Neutrophil (primary cell): ENCODE measurements around the gene SNUPN.

Experiments
- H3K27ac ChIP-seq: fragments of 200-600 bp; sonication (generic); 2 replicates; pipeline ENCODE4 v1.5.1; 2016; ENCODE audit warnings: mild to moderate bottlenecking, moderate library complexity
- H3K27me3 ChIP-seq: fragments of 200-600 bp; sonication (generic); 2 replicates; pipeline ENCODE4 v1.6.0; 2016; ENCODE audit warnings: mild to moderate bottlenecking
- H3K36me3 ChIP-seq: fragments of 200-600 bp; sonication (generic); 2 replicates; pipeline ENCODE4 v1.5.1; 2017
- H3K4me1 ChIP-seq, 2 experiments: fragments of 200-600 bp in 1 of 2; sonication (generic) in 1 of 2; 1 replicate in 1 of 2; 2 replicates in 1 of 2; pipeline versions ENCODE4 v1.5.1 to v1.6.1; 2013 to 2016; ENCODE audit warnings: low read depth in 1 of 2, low read length in 1 of 2, mild to moderate bottlenecking in 1 of 2, moderate library complexity in 1 of 2; ENCODE audit not compliant: control insufficient read depth in 1 of 2, insufficient read depth in 1 of 2
- H3K4me3 ChIP-seq, 2 experiments: fragments of 200-600 bp in 1 of 2; sonication (generic) in 1 of 2; 1 replicate in 1 of 2; 2 replicates in 1 of 2; pipeline ENCODE4 v1.5.1; 2013 to 2016; ENCODE audit warnings: low read depth in 1 of 2, low read length in 1 of 2, mild to moderate bottlenecking in 1 of 2, moderate library complexity in 1 of 2
- H3K9me3 ChIP-seq: fragments of 200-600 bp; sonication (generic); 2 replicates; pipeline ENCODE4 v1.5.1; 2016
- TF ChIP-seq, protein P1 (sequence below): fragments of 200-600 bp; sonication (generic); IDR thresholded peaks from 2 replicates; pipeline ENCODE4 v1.5.1; 2016; ENCODE audit warnings: antibody characterized with exemption

Gene SNUPN

GRCh38 chr15:75597667-75598341 lies 27.7 kb downstream of the SNUPN start:
- TF ChIP-seq, protein P1, sequence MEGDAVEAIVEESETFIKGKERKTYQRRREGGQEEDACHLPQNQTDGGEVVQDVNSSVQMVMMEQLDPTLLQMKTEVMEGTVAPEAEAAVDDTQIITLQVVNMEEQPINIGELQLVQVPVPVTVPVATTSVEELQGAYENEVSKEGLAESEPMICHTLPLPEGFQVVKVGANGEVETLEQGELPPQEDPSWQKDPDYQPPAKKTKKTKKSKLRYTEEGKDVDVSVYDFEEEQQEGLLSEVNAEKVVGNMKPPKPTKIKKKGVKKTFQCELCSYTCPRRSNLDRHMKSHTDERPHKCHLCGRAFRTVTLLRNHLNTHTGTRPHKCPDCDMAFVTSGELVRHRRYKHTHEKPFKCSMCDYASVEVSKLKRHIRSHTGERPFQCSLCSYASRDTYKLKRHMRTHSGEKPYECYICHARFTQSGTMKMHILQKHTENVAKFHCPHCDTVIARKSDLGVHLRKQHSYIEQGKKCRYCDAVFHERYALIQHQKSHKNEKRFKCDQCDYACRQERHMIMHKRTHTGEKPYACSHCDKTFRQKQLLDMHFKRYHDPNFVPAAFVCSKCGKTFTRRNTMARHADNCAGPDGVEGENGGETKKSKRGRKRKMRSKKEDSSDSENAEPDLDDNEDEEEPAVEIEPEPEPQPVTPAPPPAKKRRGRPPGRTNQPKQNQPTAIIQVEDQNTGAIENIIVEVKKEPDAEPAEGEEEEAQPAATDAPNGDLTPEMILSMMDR: no peak
- H3K27me3 ChIP-seq: no peaks in the 10 kb centered on the region
- H3K9me3 ChIP-seq: no peaks in the 10 kb centered on the region
- no peak overlapping the region for H3K27ac ChIP-seq
- peaks cover 54% of the 10 kb centered on the region for H3K36me3 ChIP-seq
- no peaks in the 10 kb centered on the region for H3K4me1 ChIP-seq
- no peak overlapping the region for H3K4me3 ChIP-seq

DNA sequence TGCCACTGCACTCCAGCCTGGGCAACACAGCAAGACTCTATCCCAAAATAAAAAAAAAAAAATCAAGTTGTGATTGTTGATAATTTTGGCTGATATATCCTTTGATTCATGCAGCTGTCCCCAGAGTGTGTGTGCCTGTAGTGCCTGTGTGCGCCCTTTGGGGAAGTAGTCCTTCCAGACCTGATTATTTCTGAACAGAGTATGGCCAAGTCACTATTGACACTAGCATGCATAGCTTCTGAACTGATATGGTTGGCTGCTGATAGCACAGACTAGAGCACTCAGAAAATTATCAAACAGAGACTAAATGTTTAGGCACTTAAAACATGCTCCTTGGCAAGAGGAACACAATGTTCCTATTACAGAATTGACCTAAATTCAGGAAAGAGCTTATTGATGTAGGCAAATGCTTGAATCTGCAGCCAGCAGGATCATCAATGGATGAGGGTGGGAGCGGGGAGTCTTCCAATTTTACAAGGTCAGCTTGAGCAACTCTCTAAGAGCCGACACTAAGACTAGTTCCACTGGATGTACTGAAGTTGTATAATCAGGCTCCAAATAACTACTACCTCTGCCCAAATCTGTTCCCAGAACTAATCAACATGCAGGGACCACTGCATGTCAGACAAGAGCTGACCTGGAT lies 28.7 kb downstream of the SNUPN start:
- H3K27me3 ChIP-seq: no peaks in the 10 kb centered on the region
- TF ChIP-seq, protein P1: no peak
- H3K9me3 ChIP-seq: no peaks in the 10 kb centered on the region
- peaks cover 54% of the 10 kb centered on the region for H3K36me3 ChIP-seq
- H3K4me3 ChIP-seq: no peak overlapping the region
- no peaks in the 10 kb centered on the region for H3K4me1 ChIP-seq
- H3K27ac ChIP-seq: no peak overlapping the region

GRCh38 chr15:75594276-75594675 lies 31.2 kb downstream of the SNUPN start:
- Histone ChIP-seq H3K36me3 (peaks cover 35% of the 10 kb centered on the region), H3K9me3 (no peaks in the 10 kb centered on the region), H3K27me3 (no peaks in the 10 kb centered on the region)

GRCh38 chr15:75591655-75592364 lies 33.7 kb downstream of the SNUPN start:
- H3K27me3 ChIP-seq: no peaks in the 10 kb centered on the region
- H3K36me3 ChIP-seq: peaks cover 21% of the 10 kb centered on the region
- H3K27ac ChIP-seq: no peak overlapping the region
- no peaks in the 10 kb centered on the region for H3K9me3 ChIP-seq
- no peaks in the 10 kb centered on the region for H3K4me1 ChIP-seq
- H3K4me3 ChIP-seq: no peak overlapping the region
- TF ChIP-seq, protein P1: no peak

More at GRCh38 chr15:75594276-75594675, 31.2 kb downstream of the SNUPN start:
- Histone ChIP-seq H3K27ac (no peak overlapping the region), H3K4me1 (no peaks in the 10 kb centered on the region), H3K4me3 (no peak overlapping the region)
- TF ChIP-seq, protein P1: no peak

- Histone ChIP-seq H3K36me3 (peaks cover 6% of the 10 kb centered on the region), H3K27ac (no peak overlapping the region), H3K9me3 (no peaks in the 10 kb centered on the region), H3K4me1 (no peaks in the 10 kb centered on the region), H3K27me3 (no peaks in the 10 kb centered on the region), H3K4me3 (no peak overlapping the region)
- TF ChIP-seq, protein P1: no peak
Measured at GRCh38 chr15:75590239-75590638, 35.3 kb downstream of the SNUPN start.
